GM18867 (cell line): Measurements from ENCODE around the gene SEC61A1.
A peak's percentile ranks its signal among the peaks of the same experiment; 100 is the strongest.

Experiments
- ATAC-seq: cut with Tn5 transposase; IDR thresholded peaks from one replicate; pipeline ENCODE4 v1.9.1; 2021; ENCODE audit warnings: mild to moderate bottlenecking, moderate library complexity; ENCODE audit not compliant: unreplicated experiment

The SEC61A1 gene

GRCh38 chr3:128051837-128052594 is at the start of gene SEC61A1:
TSS of gene SEC61A1 (plus strand) at chr3:128052437. CDS start at chr3:128052553, 116 bp downstream.
- ATAC-seq, result peak; percentile 94

GRCh38 chr3:128004661-128005060 is 47.6 kb upstream of the SEC61A1 start:
- no peak for ATAC-seq

- ATAC-seq, result no peak
These were observed 45.9 kb upstream of the SEC61A1 start for GRCh38 chr3:128006061-128007032.

- ATAC-seq, result no peak
These were observed 45.2 kb upstream of the SEC61A1 start for GRCh38 chr3:128007033-128007424.

GRCh38 chr3:128009952-128010846 is 42.0 kb upstream of the SEC61A1 start:
- ATAC-seq, result no peak

GRCh38 chr3:128011140-128011539 is 41.1 kb upstream of the SEC61A1 start:
- ATAC-seq, result no peak

- ATAC-seq, result no peak
These were observed 40.2 kb upstream of the SEC61A1 start for GRCh38 chr3:128012050-128012449.

GRCh38 chr3:128014548-128014947 is 37.7 kb upstream of the SEC61A1 start:
- no peak for ATAC-seq

- ATAC-seq, result no peak
These were observed 35.7 kb upstream of the SEC61A1 start for GRCh38 chr3:128016502-128016901.

- no peak for ATAC-seq
These were observed 30.4 kb upstream of the SEC61A1 start for GRCh38 chr3:128021768-128022372.

GRCh38 chr3:128033102-128033501 is 19.1 kb upstream of the SEC61A1 start:
- ATAC-seq, result no peak

- no peak for ATAC-seq
These were observed 16.1 kb upstream of the SEC61A1 start for GRCh38 chr3:128036119-128036518.

GRCh38 chr3:128040041-128040440 is 12.2 kb upstream of the SEC61A1 start:
- no peak for ATAC-seq

GRCh38 chr3:128040660-128041059 is 11.6 kb upstream of the SEC61A1 start:
- ATAC-seq, result no peak

GRCh38 chr3:128041344-128041743 is 10.9 kb upstream of the SEC61A1 start:
- ATAC-seq, result no peak

GRCh38 chr3:128050597-128050996 is 1.6 kb upstream of the SEC61A1 start:
- no peak for ATAC-seq

GRCh38 chr3:128051459-128051836 is 789 bp upstream of the SEC61A1 start:
- no peak for ATAC-seq

GRCh38 chr3:128052595-128053351 is 536 bp downstream of the SEC61A1 start:
- ATAC-seq, result no peak

- ATAC-seq, result no peak
These were observed 1.4 kb downstream of the SEC61A1 start for GRCh38 chr3:128053614-128054013.

- ATAC-seq, result no peak
These were observed 2.1 kb downstream of the SEC61A1 start for GRCh38 chr3:128054367-128054766.
